Measurements from ENCODE around the gene DNAAF5. TPM values are rescaled to one million over a fixed set of nuclear protein-coding genes. Genes with fewer than 3 reads are reported as not detected.

Gene DNAAF5
- total RNA-seq, 2 experiments from 2014 or later: 26.8 to 29.5 TPM

DNA sequence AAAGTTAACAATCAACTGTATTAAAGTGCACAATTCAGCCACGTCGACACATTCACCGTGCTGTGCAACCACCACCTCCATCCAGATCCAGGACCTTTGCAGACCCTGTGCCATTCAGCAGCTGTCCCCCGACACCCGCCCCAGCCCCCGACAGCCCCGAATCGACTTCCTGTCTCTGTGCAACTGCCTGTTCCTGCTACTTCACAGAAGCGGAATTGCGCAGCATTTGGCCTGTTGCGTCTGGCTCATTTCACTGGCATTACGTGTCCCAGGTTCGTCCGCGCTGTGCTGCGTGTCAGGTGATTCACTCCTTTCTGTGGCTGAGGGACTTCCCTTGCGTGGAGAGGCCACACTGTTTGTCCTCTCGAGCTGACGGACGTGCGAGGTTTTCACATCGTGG lies 33.2 kb upstream of the DNAAF5 start:
- Mint-ChIP-seq H3K27me3 (no peaks in the 10 kb centered on the region), H3K9me3 (peaks cover 7% of the 10 kb centered on the region), H3K4me1 (ENCODE audit: low read depth) (no peaks in the 10 kb centered on the region), H3K36me3 (peaks cover 16% of the 10 kb centered on the region), H3K4me3 (no peak overlapping the region), H3K27ac (no peak overlapping the region)
- intact Hi-C loops (cut with micrococcal nuclease): no loop called here
- POLR2A ChIA-PET: no interaction called here
- no peak for DNase-seq
- CTCF ChIA-PET: interaction anchor here (0.6 kb wide), 1 partner anchor 25 kb away, joined by 3 read pairs; no protein-coding TSS in a partner anchor

DNA sequence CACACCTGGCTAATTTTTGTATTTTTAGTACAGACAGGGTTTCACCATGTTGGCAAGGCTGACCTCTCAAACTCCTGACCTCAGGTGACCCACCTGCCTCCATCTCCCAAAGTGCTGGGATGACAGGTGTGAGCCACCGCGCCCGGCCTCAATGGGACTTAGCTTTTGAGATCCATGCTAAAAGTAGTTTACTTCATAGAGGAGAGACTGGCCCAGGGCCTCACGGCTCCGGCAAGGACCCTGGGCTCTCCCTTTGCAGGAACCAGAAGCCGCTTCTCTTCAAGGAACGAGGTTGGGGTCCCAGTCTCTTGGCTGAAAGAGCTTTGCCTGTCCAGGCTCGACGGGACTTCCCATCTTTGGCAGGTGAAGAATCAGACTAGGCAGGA lies 30.1 kb upstream of the DNAAF5 start:
- ChIA-PET CTCF (no interaction called here), POLR2A (no interaction called here)
- H3K27me3 Mint-ChIP-seq: no peaks in the 10 kb centered on the region
- H3K4me1 Mint-ChIP-seq (ENCODE audit: low read depth): no peaks in the 10 kb centered on the region
- peaks cover 4% of the 10 kb centered on the region for H3K36me3 Mint-ChIP-seq
- no peaks in the 10 kb centered on the region for H3K9me3 Mint-ChIP-seq
- no peak overlapping the region for H3K4me3 Mint-ChIP-seq
- no peak for DNase-seq
- no peak overlapping the region for H3K27ac Mint-ChIP-seq
- intact Hi-C loops (cut with micrococcal nuclease): no loop called here

DNA sequence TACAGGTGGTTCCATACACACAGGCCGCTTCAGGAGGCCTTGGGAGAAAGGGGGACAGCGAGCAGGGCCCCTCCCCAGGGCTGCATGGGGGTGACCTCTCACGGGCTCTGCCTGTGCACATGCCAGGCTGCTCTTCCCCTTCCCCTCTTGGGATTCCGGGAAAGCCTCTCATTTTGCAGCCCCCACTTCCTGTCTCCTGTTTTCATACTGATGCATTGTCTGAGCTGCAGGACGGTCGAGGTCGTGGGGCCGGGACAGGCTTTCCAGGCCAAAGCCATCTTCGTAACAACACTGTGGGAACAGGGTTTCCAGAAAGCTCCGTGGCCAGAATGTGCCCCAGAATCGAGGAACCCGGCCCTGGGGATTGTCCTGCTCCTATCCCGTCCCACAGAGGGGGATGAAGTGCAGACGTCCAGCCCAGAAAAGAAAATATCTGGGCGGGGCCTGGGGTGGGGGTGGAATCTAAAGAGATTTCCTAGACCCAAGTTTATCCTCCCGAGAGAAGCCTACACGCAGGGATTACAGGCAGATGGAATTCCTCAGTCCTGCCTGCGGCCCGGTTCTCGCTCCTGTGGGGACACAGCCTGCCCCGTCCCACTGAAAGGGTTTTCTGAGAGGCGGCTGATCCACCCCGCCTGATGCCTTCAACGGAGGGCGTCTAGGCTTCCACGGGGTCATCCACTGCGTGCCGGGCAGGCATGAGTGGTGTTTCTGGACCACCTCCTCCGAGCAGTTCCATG lies 29.5 kb upstream of the DNAAF5 start:
- Mint-ChIP-seq H3K4me1 (ENCODE audit: low read depth) (no peaks in the 10 kb centered on the region), H3K27me3 (no peaks in the 10 kb centered on the region), H3K36me3 (peaks cover under 1% of the 10 kb centered on the region), H3K27ac (no peak overlapping the region), H3K9me3 (no peaks in the 10 kb centered on the region), H3K4me3 (no peak overlapping the region)
- ChIA-PET POLR2A (no interaction called here), CTCF (no interaction called here)
- intact Hi-C loops (cut with micrococcal nuclease): no loop called here
- DNase-seq: no peak

DNA sequence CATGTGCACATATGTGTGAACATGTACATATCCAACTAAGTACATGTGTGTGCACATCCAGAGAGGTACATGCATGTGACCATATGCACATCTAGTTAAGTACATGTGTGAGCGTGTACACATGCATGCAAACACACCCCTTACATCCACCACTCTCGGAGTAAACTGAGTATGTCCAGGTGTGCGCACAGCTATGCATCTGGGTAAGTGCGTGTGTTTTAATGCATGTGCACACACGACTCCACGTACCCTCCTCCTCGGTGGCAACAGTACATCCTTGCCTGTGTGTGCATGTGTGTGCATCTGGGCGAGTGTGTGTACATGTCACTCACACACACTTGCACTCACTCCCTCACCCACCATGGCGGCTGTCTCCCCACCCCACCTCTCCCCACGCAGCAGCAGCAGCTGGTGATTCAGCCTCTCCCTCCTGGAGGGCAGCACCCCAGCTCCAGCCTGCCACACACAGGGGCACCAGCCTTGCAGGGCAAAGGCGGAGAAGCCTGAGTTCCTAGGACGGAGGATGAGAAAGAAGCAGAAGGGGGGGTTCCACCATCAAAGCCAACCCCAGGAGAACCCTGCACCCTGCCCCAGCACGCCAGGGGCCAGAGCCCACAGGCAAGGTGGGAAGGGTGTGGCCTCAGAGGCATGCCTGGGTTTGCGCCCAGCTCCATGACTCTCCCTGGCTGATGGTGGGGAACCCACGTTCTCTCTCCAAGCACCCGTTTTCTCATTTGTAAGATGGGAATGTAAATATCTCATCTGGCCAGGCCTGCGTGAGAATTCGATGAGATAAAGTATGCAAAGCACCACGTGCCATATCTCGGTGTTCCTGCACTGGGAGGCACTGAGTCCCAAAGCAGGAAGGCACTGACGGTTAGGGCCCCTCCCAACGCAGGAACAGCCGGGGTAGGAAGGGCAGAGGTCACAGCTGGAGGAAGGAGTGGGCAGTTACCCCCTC lies 27.7 kb upstream of the DNAAF5 start:
- ChIA-PET CTCF (no interaction called here), POLR2A (no interaction called here)
- peaks cover 8% of the 10 kb centered on the region for H3K9me3 Mint-ChIP-seq
- DNase-seq: no peak
- no peaks in the 10 kb centered on the region for H3K27me3 Mint-ChIP-seq
- H3K4me3 Mint-ChIP-seq: no peak overlapping the region
- intact Hi-C loops (cut with micrococcal nuclease): no loop called here
- H3K36me3 Mint-ChIP-seq: peaks cover 6% of the 10 kb centered on the region
- no peaks in the 10 kb centered on the region for H3K4me1 Mint-ChIP-seq (ENCODE audit: low read depth)
- H3K27ac Mint-ChIP-seq: no peak overlapping the region

DNA sequence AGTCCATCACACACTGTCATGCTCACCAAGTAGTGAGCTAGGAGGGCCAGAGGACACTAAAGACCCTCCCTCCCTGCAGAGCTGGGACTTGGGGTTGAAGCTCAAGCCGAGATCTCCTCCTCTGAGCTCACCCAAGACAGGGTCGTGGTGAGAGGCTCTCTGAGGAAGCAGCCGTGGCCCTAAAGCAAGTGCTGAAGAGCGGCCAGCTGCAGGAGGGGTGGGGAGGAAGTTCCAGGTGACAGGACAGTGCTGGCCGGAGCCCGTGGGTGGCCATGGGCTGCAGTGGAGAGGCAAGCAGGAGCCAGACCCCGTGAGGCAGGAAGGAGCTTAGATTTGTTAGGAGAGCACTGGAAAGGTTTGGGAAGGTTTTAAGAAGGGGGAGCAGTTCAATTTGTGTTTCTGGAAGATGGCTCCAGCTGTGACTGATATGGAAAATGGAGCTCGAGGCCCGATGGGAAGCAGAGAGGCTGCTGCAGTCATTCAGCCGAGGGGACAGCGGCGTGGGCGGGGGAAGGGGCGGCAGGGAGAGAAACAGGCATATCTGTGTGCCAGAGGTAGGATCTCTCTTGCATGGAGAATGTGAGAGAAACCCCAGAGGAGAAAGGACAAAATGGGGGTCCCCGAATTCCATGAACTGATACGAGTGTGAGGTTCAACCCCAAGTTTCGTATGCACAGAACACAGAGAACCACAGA lies 26.9 kb upstream of the DNAAF5 start:
- POLR2A ChIA-PET: no interaction called here
- no peak overlapping the region for H3K4me3 Mint-ChIP-seq
- CTCF ChIA-PET: no interaction called here
- peaks cover 8% of the 10 kb centered on the region for H3K9me3 Mint-ChIP-seq
- H3K27me3 Mint-ChIP-seq: no peaks in the 10 kb centered on the region
- intact Hi-C loops (cut with micrococcal nuclease): no loop called here
- no peak for DNase-seq
- no peaks in the 10 kb centered on the region for H3K4me1 Mint-ChIP-seq (ENCODE audit: low read depth)
- H3K36me3 Mint-ChIP-seq: peaks cover 9% of the 10 kb centered on the region
- no peak overlapping the region for H3K27ac Mint-ChIP-seq

DNA sequence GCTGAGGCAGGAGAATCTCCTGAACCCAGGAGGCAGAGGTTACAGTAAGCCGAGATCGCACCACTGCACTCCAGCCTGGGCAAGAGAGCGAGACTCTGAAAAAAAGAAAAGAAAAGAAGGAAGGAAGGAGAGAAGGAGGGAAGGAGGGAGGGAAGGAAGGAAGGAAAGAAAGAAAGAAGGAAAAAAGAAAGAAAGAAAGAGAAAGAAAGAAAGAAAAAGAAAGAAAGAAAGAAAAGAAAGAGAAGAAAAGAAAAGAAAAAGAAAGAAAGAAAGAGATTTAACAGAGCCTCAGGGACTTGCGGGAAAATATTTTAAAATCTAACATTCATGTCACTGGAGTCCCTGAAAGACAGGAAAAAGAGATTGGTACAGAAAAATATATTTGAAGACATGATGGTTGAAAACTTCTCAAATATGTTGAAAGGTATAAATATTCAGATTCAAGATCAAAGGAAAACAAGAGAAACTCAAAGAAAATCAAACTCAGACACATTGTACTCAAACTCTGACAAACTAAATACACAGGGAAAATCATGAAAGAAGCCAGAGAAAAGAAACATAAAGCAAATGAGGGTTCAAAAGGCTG lies 25.3 kb upstream of the DNAAF5 start:
- no peaks in the 10 kb centered on the region for H3K4me1 Mint-ChIP-seq (ENCODE audit: low read depth)
- H3K9me3 Mint-ChIP-seq: peaks cover 8% of the 10 kb centered on the region
- H3K27ac Mint-ChIP-seq: no peak overlapping the region

DNA sequence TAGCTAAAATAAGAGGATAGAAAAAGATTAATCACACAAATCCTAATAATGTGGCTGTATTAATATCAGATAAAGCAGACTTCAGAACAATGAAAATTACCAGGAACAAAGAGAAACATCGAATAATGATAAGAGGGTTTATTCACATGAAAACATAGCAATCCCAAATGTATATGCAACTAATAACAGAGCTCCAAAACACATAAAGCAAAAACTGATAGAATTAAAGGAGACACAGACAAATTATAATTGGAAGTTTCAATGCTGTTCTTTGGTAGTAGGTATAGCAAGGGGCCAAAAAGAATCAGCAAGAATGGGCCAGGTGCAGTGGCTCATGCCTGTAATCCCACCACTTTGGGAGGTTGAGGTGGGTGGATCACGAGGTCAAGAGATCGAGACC lies 23.4 kb upstream of the DNAAF5 start:
- Mint-ChIP-seq H3K27ac (no peak overlapping the region), H3K9me3 (peaks cover 8% of the 10 kb centered on the region), H3K4me3 (no peak overlapping the region), H3K27me3 (no peaks in the 10 kb centered on the region), H3K36me3 (peaks cover 9% of the 10 kb centered on the region), H3K4me1 (ENCODE audit: low read depth) (no peaks in the 10 kb centered on the region)
- intact Hi-C loops (cut with micrococcal nuclease): no loop called here
- CTCF ChIA-PET: no interaction called here
- POLR2A ChIA-PET: no interaction called here
- DNase-seq: no peak

More for the DNA sequence above, 25.3 kb upstream of the DNAAF5 start:
- DNase-seq: no peak
- ChIA-PET CTCF (no interaction called here), POLR2A (no interaction called here)
- H3K27me3 Mint-ChIP-seq: no peaks in the 10 kb centered on the region
- intact Hi-C loops (cut with micrococcal nuclease): no loop called here
- no peak overlapping the region for H3K4me3 Mint-ChIP-seq
- peaks cover 9% of the 10 kb centered on the region for H3K36me3 Mint-ChIP-seq

DNA sequence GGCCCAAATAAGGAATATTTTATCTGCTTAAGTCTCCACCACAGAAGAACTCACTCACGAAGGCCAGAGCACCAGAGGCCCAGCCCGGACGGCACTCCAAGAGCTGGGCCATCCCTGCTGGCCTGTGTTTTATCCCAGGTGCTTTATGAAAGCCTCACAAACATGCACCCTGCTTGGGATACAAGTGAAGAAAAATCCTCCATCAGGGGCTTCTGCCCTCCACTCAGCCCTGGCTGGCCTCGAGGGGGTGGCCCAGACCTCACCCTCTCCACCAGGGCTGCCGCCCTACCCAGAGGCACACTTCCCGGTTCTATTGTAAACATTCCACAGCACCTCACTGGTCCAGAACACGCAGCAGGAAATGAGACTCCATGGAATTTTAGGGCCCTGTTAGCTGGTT lies 19.8 kb upstream of the DNAAF5 start:
- CTCF ChIA-PET: no interaction called here
- peaks cover 1% of the 10 kb centered on the region for H3K27me3 Mint-ChIP-seq
- no peak overlapping the region for H3K4me3 Mint-ChIP-seq
- no peak for DNase-seq
- POLR2A ChIA-PET: no interaction called here
- intact Hi-C loops (cut with micrococcal nuclease): no loop called here
- no peaks in the 10 kb centered on the region for H3K4me1 Mint-ChIP-seq (ENCODE audit: low read depth)
- peaks cover 15% of the 10 kb centered on the region for H3K36me3 Mint-ChIP-seq
- peaks cover 8% of the 10 kb centered on the region for H3K9me3 Mint-ChIP-seq
- no peak overlapping the region for H3K27ac Mint-ChIP-seq

DNA sequence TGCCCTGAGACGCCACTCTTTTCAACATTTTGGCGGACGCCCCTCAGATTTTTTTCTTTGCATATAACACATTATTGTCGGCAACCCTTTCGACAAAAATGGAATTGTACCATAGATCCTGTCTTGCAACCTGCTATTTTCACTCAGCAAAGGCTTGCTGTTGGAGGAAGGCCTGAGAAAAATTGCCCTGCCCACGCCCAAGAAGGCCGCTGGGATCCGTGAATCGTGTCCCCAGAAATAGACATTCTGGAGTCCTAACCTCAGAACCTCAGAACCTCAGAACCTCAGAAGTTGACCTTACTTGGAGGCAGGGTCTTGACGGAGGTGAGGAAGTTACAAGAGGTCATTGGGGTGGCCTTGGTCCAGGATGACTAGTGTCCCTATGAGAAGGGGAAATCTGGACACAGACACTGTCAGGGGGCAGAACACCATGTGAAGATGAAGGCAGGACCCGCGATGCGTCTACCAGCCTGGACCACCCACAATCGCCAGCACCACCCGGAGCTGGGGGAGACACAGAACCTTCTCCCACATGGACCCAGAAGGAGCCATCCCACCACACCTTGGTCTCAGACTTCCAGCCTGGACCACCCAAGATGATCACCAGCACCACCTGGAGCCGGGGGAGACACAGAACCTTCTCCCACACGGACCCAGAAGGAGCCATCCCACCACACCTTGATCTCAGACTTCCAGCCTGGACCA lies 19.1 kb upstream of the DNAAF5 start:
- H3K36me3 Mint-ChIP-seq: peaks cover 15% of the 10 kb centered on the region

DNA sequence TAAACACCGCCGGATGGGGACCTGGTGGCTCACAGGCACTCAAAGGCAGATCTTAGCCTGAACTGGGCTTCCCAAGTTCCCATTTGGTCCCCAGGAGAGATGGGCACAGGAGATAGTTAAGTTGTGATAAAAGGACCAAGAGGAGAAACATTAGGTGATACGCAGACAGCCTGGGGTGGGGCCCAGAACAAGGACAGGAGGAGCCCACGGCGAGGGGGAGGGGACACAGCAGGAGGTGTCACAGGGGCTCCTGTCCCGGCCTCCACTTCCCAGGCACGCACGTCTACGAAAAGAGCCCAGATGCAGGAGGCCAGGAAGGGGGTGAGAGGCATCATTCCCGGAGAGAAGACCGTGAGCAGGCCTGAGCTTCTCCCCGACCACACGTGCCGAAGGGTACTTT lies 16.3 kb upstream of the DNAAF5 start:
- Mint-ChIP-seq H3K27me3 (peaks cover 1% of the 10 kb centered on the region), H3K4me1 (ENCODE audit: low read depth) (peaks cover 5% of the 10 kb centered on the region), H3K4me3 (no peak overlapping the region), H3K36me3 (peaks cover 6% of the 10 kb centered on the region), H3K27ac (no peak overlapping the region), H3K9me3 (no peaks in the 10 kb centered on the region)
- intact Hi-C loops (cut with micrococcal nuclease): no loop called here
- DNase-seq: no peak
- CTCF ChIA-PET: no interaction called here
- POLR2A ChIA-PET: no interaction called here

More for the DNA sequence above, 19.1 kb upstream of the DNAAF5 start:
- ChIA-PET POLR2A (no interaction called here), CTCF (no interaction called here)
- no peak for DNase-seq
- H3K27ac Mint-ChIP-seq: no peak overlapping the region
- intact Hi-C loops (cut with micrococcal nuclease): no loop called here
- no peak overlapping the region for H3K4me3 Mint-ChIP-seq
- H3K27me3 Mint-ChIP-seq: peaks cover 1% of the 10 kb centered on the region
- H3K9me3 Mint-ChIP-seq: peaks cover 8% of the 10 kb centered on the region
- H3K4me1 Mint-ChIP-seq (ENCODE audit: low read depth): no peaks in the 10 kb centered on the region

DNA sequence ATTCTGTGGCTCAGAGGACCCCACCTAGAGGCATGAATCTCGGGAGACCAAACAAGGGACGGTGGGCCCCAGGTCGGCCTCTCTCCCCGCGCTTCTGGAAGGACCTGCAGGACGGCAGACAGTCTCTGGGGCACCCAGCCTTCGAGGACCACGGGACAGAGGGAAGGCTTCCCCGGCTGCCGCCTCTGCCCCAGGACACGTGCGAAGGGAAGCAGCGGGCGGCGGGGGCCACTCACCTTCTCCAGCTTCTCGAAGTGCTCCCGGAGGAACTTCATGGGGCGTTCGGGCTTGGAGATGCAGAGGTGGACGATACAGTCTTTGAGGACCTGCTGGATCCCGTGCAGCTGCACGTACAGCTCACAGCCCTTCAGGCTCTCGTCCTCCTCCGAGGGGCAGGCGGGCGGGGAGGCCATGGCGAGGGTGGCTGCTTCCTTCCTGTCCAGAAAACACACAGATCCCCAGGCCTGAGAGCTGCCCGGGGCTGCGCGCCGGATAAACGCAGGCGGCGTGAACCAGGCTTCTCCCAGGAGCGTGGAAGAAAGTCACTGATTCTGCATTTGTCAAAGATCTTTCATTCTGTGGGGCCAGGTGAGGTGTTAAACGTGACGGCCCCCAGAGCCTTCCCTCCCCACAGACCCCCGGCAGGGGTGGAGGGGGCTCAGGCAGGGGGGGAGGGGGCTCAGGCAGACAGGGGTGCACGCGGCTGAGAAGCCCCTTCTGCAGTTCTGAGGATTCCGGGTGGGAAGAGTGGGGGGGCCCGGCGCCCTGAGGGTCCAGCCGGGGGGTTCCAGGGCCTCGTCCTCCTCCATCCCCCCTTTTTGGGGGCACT lies 15.2 kb upstream of the DNAAF5 start:
- intact Hi-C loops (cut with micrococcal nuclease): no loop called here
- H3K27ac Mint-ChIP-seq: no peak overlapping the region
- POLR2A ChIA-PET: no interaction called here
- H3K9me3 Mint-ChIP-seq: no peaks in the 10 kb centered on the region
- H3K27me3 Mint-ChIP-seq: peaks cover 1% of the 10 kb centered on the region
- DNase-seq: no peak
- CTCF ChIA-PET: no interaction called here
- H3K4me1 Mint-ChIP-seq (ENCODE audit: low read depth): peaks cover 5% of the 10 kb centered on the region
- H3K4me3 Mint-ChIP-seq: peak overlapping the region; percentile 31
- peaks cover 6% of the 10 kb centered on the region for H3K36me3 Mint-ChIP-seq

Data from activated CD4-positive, alpha-beta memory T cell treated with anti-CD3 and anti-CD28 coated beads for 36 hours (primary cell).